PC-3 (cell line): ENCODE data around the gene CTRB1. TPM values are rescaled to one million over a fixed set of nuclear protein-coding genes. Genes with fewer than 3 reads are reported as not detected.

ENCODE experiments used
- ATAC-seq: fragments of 200-7000 bp; cut with Tn5 transposase; 2 replicates; pipeline ENCODE4 v1.9.1; 2020; ENCODE audit warnings: mild to moderate bottlenecking, moderate library complexity
- BruUV-seq: library from RNA; stranded (reverse); fragments of 400-500 nt; replicated peaks from 2 replicates; lab custom pipeline; 2021; lab: Mats Ljungman, UMichigan
- CTCF ChIA-PET: fragments of 300-600 bp; sonication (Branson Sonifier 250); formaldehyde crosslinking; loops from one replicate; lab custom pipeline; 2022; ENCODE audit warnings: antibody characterized with exemption; lab: Charles Lee
- POLR2A ChIA-PET: fragments of 300-600 bp; sonication (Branson Sonifier 250); formaldehyde crosslinking; loops from one replicate; lab custom pipeline; 2022; ENCODE audit warnings: antibody characterized with exemption; ENCODE audit not compliant: unreplicated experiment; lab: Charles Lee
- DNase-seq: peaks from one replicate; pipeline ENCODE4 v3.0.0-alpha.2; 2015
- H2AFZ ChIP-seq: fragments of 300-600 bp; sonication (generic); 2 replicates; pipeline ENCODE4 v1.6.0; 2016; ENCODE audit warnings: antibody characterized with exemption, low read length
- H3F3A ChIP-seq: fragments of 300-600 bp; sonication (generic); one replicate; pipeline ENCODE4 v1.6.0; 2017; ENCODE audit warnings: antibody characterized with exemption, low read length, control low read depth, mild to moderate bottlenecking; ENCODE audit not compliant: unreplicated experiment
- H3K27ac ChIP-seq: fragments of 300-600 bp; sonication (generic); 2 replicates; pipeline ENCODE4 v1.5.1; 2016; ENCODE audit warnings: mild to moderate bottlenecking, low read length
- H3K27me3 ChIP-seq: fragments of 300-600 bp; sonication (generic); 2 replicates; pipeline ENCODE4 v1.6.1; 2016; ENCODE audit warnings: low read length, mixed read lengths
- H3K36me3 ChIP-seq: fragments of 300-600 bp; sonication (generic); 2 replicates; pipeline ENCODE4 v1.6.1; 2016; ENCODE audit warnings: low read depth, mixed run types, low read length, mixed read lengths
- H3K4me1 ChIP-seq: fragments of 300-600 bp; sonication (generic); 2 replicates; pipeline ENCODE4 v1.5.1; 2016; ENCODE audit warnings: low read length; ENCODE audit not compliant: insufficient read depth
- H3K4me2 ChIP-seq: fragments of 300-600 bp; sonication (generic); 2 replicates; pipeline ENCODE4 v1.6.0; 2016; ENCODE audit warnings: low read length
- H3K4me3 ChIP-seq: fragments of 300-600 bp; sonication (generic); 2 replicates; pipeline ENCODE4 v1.5.1; 2016; ENCODE audit warnings: mild to moderate bottlenecking, low read length, mixed read lengths
- H3K79me2 ChIP-seq: fragments of 300-600 bp; sonication (generic); 2 replicates; pipeline ENCODE4 v1.6.1; 2017; ENCODE audit warnings: low read length, mixed read lengths
- H3K9ac ChIP-seq: fragments of 300-600 bp; sonication (generic); 2 replicates; pipeline ENCODE4 v1.6.0; 2016; ENCODE audit warnings: mild to moderate bottlenecking, low read length
- H3K9me2 ChIP-seq: fragments of 300-600 bp; sonication (generic); replicated peaks from 2 replicates; pipeline ENCODE4 v1.6.1; 2016; ENCODE audit warnings: mixed run types, low read length, mixed read lengths
- H3K9me3 ChIP-seq: fragments of 300-600 bp; sonication (generic); 2 replicates; pipeline ENCODE4 v1.6.1; 2016; ENCODE audit warnings: low read length, mixed read lengths
- H4K20me1 ChIP-seq: fragments of 300-600 bp; sonication (generic); 2 replicates; pipeline ENCODE4 v1.6.1; 2016; ENCODE audit warnings: low read length, mixed read lengths
- EZH2 ChIP-seq: fragments of 300-600 bp; sonication (generic); IDR thresholded peaks from one replicate; pipeline ENCODE4 v1.6.1; 2017; ENCODE audit warnings: antibody characterized with exemption, mild to moderate bottlenecking, low read length; ENCODE audit not compliant: unreplicated experiment
- EZH2phosphoT487 ChIP-seq: fragments of 300-600 bp; sonication (generic); IDR thresholded peaks from 2 replicates; pipeline ENCODE4 v1.6.1; 2018; ENCODE audit warnings: mild to moderate bottlenecking, antibody characterized with exemption, low read length, borderline replicate concordance
- intact Hi-C: fragments of 100-400 bp; cut with micrococcal nuclease; formaldehyde crosslinking; loops from 2 replicates; pipeline ENCODE4 v1.9.0; 2023
- total RNA-seq: library from RNA; depleted of rRNA; stranded (reverse); fragments of >200 nt; gene quantifications from 2 replicates; pipeline ENCODE4 v1.2.3, GENCODE V29; 2014
- TF ChIP-seq, protein P1 (sequence below): fragments of 300-600 bp; sonication (generic); conservative IDR thresholded peaks from 2 replicates; pipeline ENCODE4 v1.5.1; 2017; ENCODE audit warnings: antibody characterized with exemption, low read depth, mild to moderate bottlenecking, low read length

Gene CTRB1
- total RNA-seq, 1 experiment from 2014 or later, result not detected

DNA sequence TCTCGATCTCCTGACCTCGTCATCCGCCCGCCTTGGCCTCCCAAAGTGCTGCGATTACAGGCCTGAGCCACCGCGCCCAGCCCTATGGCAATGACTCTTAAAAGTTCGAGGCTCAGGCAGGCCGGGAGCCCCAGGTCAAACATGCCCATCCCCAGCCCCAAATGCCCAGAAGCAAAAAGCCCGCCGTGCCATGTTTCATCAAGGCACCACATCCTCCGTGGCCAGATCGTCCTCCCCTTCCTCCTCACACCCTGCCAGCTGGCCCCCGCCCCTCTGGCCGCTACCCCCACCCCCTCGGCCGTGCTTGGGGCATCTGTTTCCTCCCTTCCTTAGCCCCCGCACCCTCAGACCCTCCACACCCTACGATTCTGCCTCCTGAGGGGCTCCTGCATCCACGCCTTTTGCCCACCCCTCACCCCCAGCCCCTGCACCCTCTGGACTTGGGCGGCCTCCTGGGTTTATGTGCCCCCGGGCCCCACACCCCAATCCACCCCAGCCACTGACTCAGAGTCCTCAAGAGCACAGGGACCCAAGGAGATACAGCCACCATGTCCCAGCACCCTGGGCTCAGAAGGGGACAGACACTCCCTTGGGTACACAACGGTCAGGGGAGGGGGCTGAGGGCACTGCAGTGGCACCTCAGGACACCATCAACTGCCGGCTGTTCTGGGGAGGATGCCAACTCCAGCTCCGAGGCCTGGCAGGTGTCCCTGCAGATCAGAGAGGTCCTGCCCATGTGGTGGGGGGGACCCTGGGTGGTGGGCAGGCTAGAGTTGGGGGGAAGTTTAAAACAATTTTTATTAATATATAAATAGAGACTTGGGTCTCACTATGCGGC is 7.1 kb downstream of the CTRB1 start:
- intact Hi-C loops, result no loop called here
- Histone ChIP-seq H2AFZ (no peak overlapping the region), H3K4me1 (no peaks in the 10 kb centered on the region), H3K27me3 (no peaks in the 10 kb centered on the region), H3K79me2 (no peaks in the 10 kb centered on the region), H3K9me2 (no peaks in the 10 kb centered on the region), H4K20me1 (no peaks in the 10 kb centered on the region), H3K36me3 (peaks cover 8% of the 10 kb centered on the region), H3K9ac (no peak overlapping the region), H3K9me3 (no peaks in the 10 kb centered on the region), H3K4me3 (no peak overlapping the region), H3K27ac (no peak overlapping the region), H3F3A (no peaks in the 10 kb centered on the region), H3K4me2 (no peak overlapping the region)
- TF ChIP-seq, protein P1, sequence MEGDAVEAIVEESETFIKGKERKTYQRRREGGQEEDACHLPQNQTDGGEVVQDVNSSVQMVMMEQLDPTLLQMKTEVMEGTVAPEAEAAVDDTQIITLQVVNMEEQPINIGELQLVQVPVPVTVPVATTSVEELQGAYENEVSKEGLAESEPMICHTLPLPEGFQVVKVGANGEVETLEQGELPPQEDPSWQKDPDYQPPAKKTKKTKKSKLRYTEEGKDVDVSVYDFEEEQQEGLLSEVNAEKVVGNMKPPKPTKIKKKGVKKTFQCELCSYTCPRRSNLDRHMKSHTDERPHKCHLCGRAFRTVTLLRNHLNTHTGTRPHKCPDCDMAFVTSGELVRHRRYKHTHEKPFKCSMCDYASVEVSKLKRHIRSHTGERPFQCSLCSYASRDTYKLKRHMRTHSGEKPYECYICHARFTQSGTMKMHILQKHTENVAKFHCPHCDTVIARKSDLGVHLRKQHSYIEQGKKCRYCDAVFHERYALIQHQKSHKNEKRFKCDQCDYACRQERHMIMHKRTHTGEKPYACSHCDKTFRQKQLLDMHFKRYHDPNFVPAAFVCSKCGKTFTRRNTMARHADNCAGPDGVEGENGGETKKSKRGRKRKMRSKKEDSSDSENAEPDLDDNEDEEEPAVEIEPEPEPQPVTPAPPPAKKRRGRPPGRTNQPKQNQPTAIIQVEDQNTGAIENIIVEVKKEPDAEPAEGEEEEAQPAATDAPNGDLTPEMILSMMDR, result no peak
- TF ChIP-seq EZH2phosphoT487, result no peak
- TF ChIP-seq EZH2, result no peak
- ChIA-PET POLR2A (no interaction called here), CTCF (no interaction called here)
- no TSS peak for BruUV-seq
- no peak for ATAC-seq
- no peak for DNase-seq

DNA sequence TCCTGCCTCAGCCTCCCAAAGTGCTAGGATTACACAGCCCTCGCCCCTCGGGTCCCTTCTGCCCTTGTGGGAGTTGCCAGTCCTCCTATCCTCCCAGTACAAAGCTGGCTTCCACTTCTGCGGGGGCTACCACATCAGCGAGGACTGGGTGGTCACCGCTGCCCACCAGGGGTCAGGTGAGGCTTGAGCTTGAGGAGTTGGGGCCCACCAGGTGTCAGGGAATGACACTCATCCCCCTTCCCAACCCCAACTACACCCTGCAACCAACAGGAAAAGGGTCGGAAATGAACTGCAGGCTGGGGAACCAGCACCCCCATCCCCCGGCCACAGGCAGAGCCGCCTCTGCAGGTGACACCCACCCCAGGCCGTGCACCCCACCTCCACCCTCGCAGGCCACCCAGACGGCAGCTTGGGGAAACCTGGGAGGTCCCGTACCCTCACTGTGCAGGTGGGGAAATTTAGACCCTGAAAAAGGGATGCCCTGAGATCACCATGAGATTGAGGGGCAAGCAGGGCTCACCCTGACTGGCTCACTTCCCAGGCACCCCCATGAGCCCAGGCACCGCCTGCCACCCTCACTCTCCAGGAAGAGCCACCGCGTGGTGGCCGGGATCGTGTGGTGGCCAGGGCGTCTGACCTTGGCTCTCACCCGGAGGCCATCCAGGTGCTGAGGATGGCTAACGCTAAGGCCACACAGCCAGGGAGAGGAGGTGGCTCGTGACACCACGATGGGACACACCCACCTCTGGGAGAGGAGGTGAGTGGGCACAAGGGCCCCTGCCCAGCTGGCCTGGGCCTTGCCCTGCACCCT is 8.0 kb downstream of the CTRB1 start:
- intact Hi-C loops, result no loop called here
- no peak overlapping the region for H3K4me3 ChIP-seq
- CTCF ChIA-PET, result no interaction called here
- TF ChIP-seq EZH2, result no peak
- no peaks in the 10 kb centered on the region for H4K20me1 ChIP-seq
- no peaks in the 10 kb centered on the region for H3F3A ChIP-seq
- H3K79me2 ChIP-seq, result no peaks in the 10 kb centered on the region
- no peak overlapping the region for H3K27ac ChIP-seq
- DNase-seq (no peak), ATAC-seq (peak; percentile 14; the same call in 1 of the 2 replicates)
- H2AFZ ChIP-seq, result no peak overlapping the region
- no peaks in the 10 kb centered on the region for H3K9me3 ChIP-seq
- BruUV-seq, result no TSS peak
- H3K9me2 ChIP-seq, result no peaks in the 10 kb centered on the region
- POLR2A ChIA-PET, result no interaction called here
- no peaks in the 10 kb centered on the region for H3K27me3 ChIP-seq
- no peaks in the 10 kb centered on the region for H3K4me1 ChIP-seq
- no peak overlapping the region for H3K4me2 ChIP-seq
- peaks cover 8% of the 10 kb centered on the region for H3K36me3 ChIP-seq
- H3K9ac ChIP-seq, result no peak overlapping the region

- ATAC-seq, result peak; percentile 13
- H3K36me3 ChIP-seq, result peaks cover 10% of the 10 kb centered on the region
- no peak overlapping the region for H3K27ac ChIP-seq
- no peaks in the 10 kb centered on the region for H3K9me2 ChIP-seq
- no peaks in the 10 kb centered on the region for H3K79me2 ChIP-seq
- CTCF ChIA-PET, result no interaction called here
- H2AFZ ChIP-seq, result no peak overlapping the region
- intact Hi-C loops, result no loop called here
- no peak for TF ChIP-seq EZH2
- TF ChIP-seq, protein P1, result no peak
- TF ChIP-seq EZH2phosphoT487, result no peak
- no peaks in the 10 kb centered on the region for H3K4me1 ChIP-seq
- H3K9me3 ChIP-seq, result no peaks in the 10 kb centered on the region
- H3K4me2 ChIP-seq, result no peak overlapping the region
- H3K9ac ChIP-seq, result no peak overlapping the region
- no peaks in the 10 kb centered on the region for H4K20me1 ChIP-seq
- no peak for DNase-seq
- POLR2A ChIA-PET, result no interaction called here
- no TSS peak for BruUV-seq
- H3K4me3 ChIP-seq, result no peak overlapping the region
- H3F3A ChIP-seq, result no peaks in the 10 kb centered on the region
- no peaks in the 10 kb centered on the region for H3K27me3 ChIP-seq
Measured at GRCh38 chr16:75227361-75228142, 8.8 kb downstream of the CTRB1 start.
